ENCODE measurements around the gene DOCK1. TPM values are rescaled to one million over a fixed set of nuclear protein-coding genes. Genes with fewer than 3 reads are reported as not detected.

The DOCK1 gene
- total RNA-seq, 1 experiment from 2014 or later = 82.2 TPM

- TF ChIP-seq CTCF (IDR thresholded peaks at IDR 0.05; ENCODE audit: insufficient read depth in 1 of 2, low read depth in 1 of 2, low read length in 1 of 2, severe bottlenecking in 1 of 2, unreplicated experiment in 1 of 2) = no peak
- Mint-ChIP-seq H3K27ac (ENCODE audit: unreplicated experiment) (no peak overlapping the region), H3K36me3 (ENCODE audit: insufficient read depth, unreplicated experiment) (peaks cover 5% of the 10 kb centered on the region), H3K9me3 (ENCODE audit: unreplicated experiment) (no peaks in the 10 kb centered on the region), H3K4me1 (ENCODE audit: low read depth, unreplicated experiment) (no peaks in the 10 kb centered on the region), H3K27me3 (ENCODE audit: insufficient read depth, unreplicated experiment) (no peaks in the 10 kb centered on the region), H3K4me3 (ENCODE audit: unreplicated experiment) (no peak overlapping the region)
- BruUV-seq (replicated peaks) = no TSS peak
- no peak for DNase-seq
- no peak overlapping the region for H3K4me3 ChIP-seq (ENCODE audit: low read depth, low read length)
- no peaks in the 10 kb centered on the region for H3K36me3 ChIP-seq (ENCODE audit: control insufficient read depth, insufficient read depth, low read length)
- H3K9me3 ChIP-seq = no peaks in the 10 kb centered on the region
- no peaks in the 10 kb centered on the region for H3K4me1 ChIP-seq
- no peaks in the 10 kb centered on the region for H3K27me3 ChIP-seq (replicated peaks; ENCODE audit: control insufficient read depth, insufficient read depth, low read length)
- ChIA-PET POLR2A (no interaction called here), CTCF (no interaction called here)
- intact Hi-C loops (cut with micrococcal nuclease; ENCODE audit: unreplicated experiment) = loop anchor here (5.0 kb wide), 1 partner anchor 114 kb away; no protein-coding TSS in a partner anchor
These were observed 337.7 kb downstream of the DOCK1 start for GRCh38 chr10:127242914-127243313.

GRCh38 chr10:127243490-127244272 lies 338.5 kb downstream of the DOCK1 start:
- POLR2A ChIA-PET = no interaction called here

GRCh38 chr10:127245456-127245855 lies 340.2 kb downstream of the DOCK1 start:
- Mint-ChIP-seq H3K9me3 (ENCODE audit: unreplicated experiment) (no peaks in the 10 kb centered on the region), H3K27ac (ENCODE audit: unreplicated experiment) (no peak overlapping the region), H3K27me3 (ENCODE audit: insufficient read depth, unreplicated experiment) (no peaks in the 10 kb centered on the region), H3K4me3 (ENCODE audit: unreplicated experiment) (no peak overlapping the region), H3K36me3 (ENCODE audit: insufficient read depth, unreplicated experiment) (peaks cover 7% of the 10 kb centered on the region), H3K4me1 (ENCODE audit: low read depth, unreplicated experiment) (no peaks in the 10 kb centered on the region)
- DNase-seq = no peak
- H3K4me3 ChIP-seq (ENCODE audit: low read depth, low read length) = no peak overlapping the region
- CTCF ChIA-PET = no interaction called here
- H3K27me3 ChIP-seq (replicated peaks; ENCODE audit: control insufficient read depth, insufficient read depth, low read length) = no peaks in the 10 kb centered on the region
- no TSS peak for BruUV-seq (replicated peaks)
- H3K36me3 ChIP-seq (ENCODE audit: control insufficient read depth, insufficient read depth, low read length) = peaks cover 2% of the 10 kb centered on the region; the same call in 1 of the 2 replicates
- no peak for TF ChIP-seq CTCF (IDR thresholded peaks at IDR 0.05; ENCODE audit: insufficient read depth in 1 of 2, low read depth in 1 of 2, low read length in 1 of 2, severe bottlenecking in 1 of 2, unreplicated experiment in 1 of 2)
- intact Hi-C loops (cut with micrococcal nuclease; ENCODE audit: unreplicated experiment) = no loop called here
- no peaks in the 10 kb centered on the region for H3K9me3 ChIP-seq
- POLR2A ChIA-PET = no interaction called here
- H3K4me1 ChIP-seq = no peaks in the 10 kb centered on the region

More at GRCh38 chr10:127243490-127244272, 338.5 kb downstream of the DOCK1 start:
- intact Hi-C loops (cut with micrococcal nuclease; ENCODE audit: unreplicated experiment) = loop anchor here (5.0 kb wide), 1 partner anchor 114 kb away; no protein-coding TSS in a partner anchor
- DNase-seq = peak; percentile 51 to 66
- Mint-ChIP-seq H3K36me3 (ENCODE audit: insufficient read depth, unreplicated experiment) (peaks cover 7% of the 10 kb centered on the region), H3K27me3 (ENCODE audit: insufficient read depth, unreplicated experiment) (no peaks in the 10 kb centered on the region), H3K4me1 (ENCODE audit: low read depth, unreplicated experiment) (no peaks in the 10 kb centered on the region), H3K27ac (ENCODE audit: unreplicated experiment) (no peak overlapping the region), H3K9me3 (ENCODE audit: unreplicated experiment) (no peaks in the 10 kb centered on the region), H3K4me3 (ENCODE audit: unreplicated experiment) (no peak overlapping the region)
- H3K4me1 ChIP-seq = no peaks in the 10 kb centered on the region
- BruUV-seq (replicated peaks) = no TSS peak
- H3K4me3 ChIP-seq (ENCODE audit: low read depth, low read length) = no peak overlapping the region
- no peaks in the 10 kb centered on the region for H3K9me3 ChIP-seq
- H3K27me3 ChIP-seq (replicated peaks; ENCODE audit: control insufficient read depth, insufficient read depth, low read length) = no peaks in the 10 kb centered on the region
- H3K36me3 ChIP-seq (ENCODE audit: control insufficient read depth, insufficient read depth, low read length) = peaks cover 2% of the 10 kb centered on the region; the same call in 1 of the 2 replicates
- CTCF ChIA-PET = interaction anchor here (0.6 to 0.7 kb wide), 3 partner anchors 10 to 138 kb away, joined by 3 read pairs; no protein-coding TSS in a partner anchor
- TF ChIP-seq CTCF (IDR thresholded peaks at IDR 0.05; ENCODE audit: insufficient read depth in 1 of 2, low read depth in 1 of 2, low read length in 1 of 2, severe bottlenecking in 1 of 2, unreplicated experiment in 1 of 2) = peak; percentile 72 to 82
